B cell (primary cell): ENCODE measurements around the gene BLID.

ENCODE experiments used
- EZH2 ChIP-seq: IDR thresholded peaks from 2 replicates; pipeline ENCODE4 v1.6.1; 2012; ENCODE audit warnings: borderline replicate concordance, low read depth, mild to moderate bottlenecking, moderate library complexity, low read length; ENCODE audit not compliant: insufficient read depth, poor library complexity, severe bottlenecking
- TF ChIP-seq, protein P1 (sequence below): fragments of 200-600 bp; IDR thresholded peaks from one replicate; pipeline ENCODE4 v1.8.0; 2022; ENCODE audit warnings: antibody characterized with exemption, mild to moderate bottlenecking

DNA sequence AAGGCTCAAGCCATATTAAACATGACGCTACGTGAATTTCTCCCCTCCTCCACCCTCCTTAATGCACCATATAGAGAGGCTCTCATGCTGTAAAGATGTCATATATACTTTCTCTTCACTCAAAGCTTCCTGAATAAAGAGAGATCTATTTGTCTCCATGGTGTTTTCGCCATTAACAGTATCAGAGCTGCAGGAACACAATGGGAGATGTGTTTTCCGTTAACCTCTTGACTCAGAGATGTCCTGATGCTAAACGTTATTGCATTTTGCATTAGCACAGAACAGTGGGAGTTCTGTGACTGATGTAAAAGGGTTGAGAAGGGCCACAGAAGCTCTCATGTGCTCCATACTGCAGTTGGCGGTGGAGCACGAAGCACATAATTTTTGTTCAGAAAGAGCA, 25.7 kb upstream of the BLID start:
- TF ChIP-seq, protein P1, sequence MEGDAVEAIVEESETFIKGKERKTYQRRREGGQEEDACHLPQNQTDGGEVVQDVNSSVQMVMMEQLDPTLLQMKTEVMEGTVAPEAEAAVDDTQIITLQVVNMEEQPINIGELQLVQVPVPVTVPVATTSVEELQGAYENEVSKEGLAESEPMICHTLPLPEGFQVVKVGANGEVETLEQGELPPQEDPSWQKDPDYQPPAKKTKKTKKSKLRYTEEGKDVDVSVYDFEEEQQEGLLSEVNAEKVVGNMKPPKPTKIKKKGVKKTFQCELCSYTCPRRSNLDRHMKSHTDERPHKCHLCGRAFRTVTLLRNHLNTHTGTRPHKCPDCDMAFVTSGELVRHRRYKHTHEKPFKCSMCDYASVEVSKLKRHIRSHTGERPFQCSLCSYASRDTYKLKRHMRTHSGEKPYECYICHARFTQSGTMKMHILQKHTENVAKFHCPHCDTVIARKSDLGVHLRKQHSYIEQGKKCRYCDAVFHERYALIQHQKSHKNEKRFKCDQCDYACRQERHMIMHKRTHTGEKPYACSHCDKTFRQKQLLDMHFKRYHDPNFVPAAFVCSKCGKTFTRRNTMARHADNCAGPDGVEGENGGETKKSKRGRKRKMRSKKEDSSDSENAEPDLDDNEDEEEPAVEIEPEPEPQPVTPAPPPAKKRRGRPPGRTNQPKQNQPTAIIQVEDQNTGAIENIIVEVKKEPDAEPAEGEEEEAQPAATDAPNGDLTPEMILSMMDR: no peak
- no peak for TF ChIP-seq EZH2
